ENCODE results near the gene CENPK. TPM values are rescaled to one million over a fixed set of nuclear protein-coding genes. Genes with fewer than 3 reads are reported as not detected.

The CENPK gene
- total RNA-seq, 2 donors from 2014 or later = 44.5 to 70.0 TPM

Other genes with a start within 250 kb of the CENPK start
- 1 to 10 TPM in 1 of 2 donors, under 1 TPM in 1; 0.10 to 1.2 TPM for gene ADAMTS6, start 81.2 kb downstream of the CENPK start, total RNA-seq
- gene PPWD1, start 128 bp upstream of the CENPK start, total RNA-seq = 10 to 100 TPM; 45.1 to 49.4 TPM
- gene TRIM23, start 61.2 kb upstream of the CENPK start, total RNA-seq = 10 to 100 TPM in 1 of 2 donors, 1 to 10 TPM in 1; 9.6 to 10.3 TPM
- gene SHLD3, start 61.9 kb upstream of the CENPK start, total RNA-seq = 1 to 10 TPM; 3.2 to 7.1 TPM
- 10 to 100 TPM; 27.4 to 28.2 TPM for gene TRAPPC13, start 61.9 kb upstream of the CENPK start, total RNA-seq
- 10 to 100 TPM in 1 of 2 donors, 1 to 10 TPM in 1; 4.1 to 10.1 TPM for gene SGTB, start 158.9 kb upstream of the CENPK start, total RNA-seq
- gene NLN, start 159.0 kb upstream of the CENPK start, total RNA-seq = 10 to 100 TPM in 1 of 2 donors, 1 to 10 TPM in 1; 8.7 to 39.4 TPM